ENCODE measurements around the gene MYO1F. TPM values are rescaled to one million over a fixed set of nuclear protein-coding genes. Genes with fewer than 3 reads are reported as not detected.

The MYO1F gene
- total RNA-seq, 2 experiments from 2014 or later: 21.0 to 21.4 TPM

DNA sequence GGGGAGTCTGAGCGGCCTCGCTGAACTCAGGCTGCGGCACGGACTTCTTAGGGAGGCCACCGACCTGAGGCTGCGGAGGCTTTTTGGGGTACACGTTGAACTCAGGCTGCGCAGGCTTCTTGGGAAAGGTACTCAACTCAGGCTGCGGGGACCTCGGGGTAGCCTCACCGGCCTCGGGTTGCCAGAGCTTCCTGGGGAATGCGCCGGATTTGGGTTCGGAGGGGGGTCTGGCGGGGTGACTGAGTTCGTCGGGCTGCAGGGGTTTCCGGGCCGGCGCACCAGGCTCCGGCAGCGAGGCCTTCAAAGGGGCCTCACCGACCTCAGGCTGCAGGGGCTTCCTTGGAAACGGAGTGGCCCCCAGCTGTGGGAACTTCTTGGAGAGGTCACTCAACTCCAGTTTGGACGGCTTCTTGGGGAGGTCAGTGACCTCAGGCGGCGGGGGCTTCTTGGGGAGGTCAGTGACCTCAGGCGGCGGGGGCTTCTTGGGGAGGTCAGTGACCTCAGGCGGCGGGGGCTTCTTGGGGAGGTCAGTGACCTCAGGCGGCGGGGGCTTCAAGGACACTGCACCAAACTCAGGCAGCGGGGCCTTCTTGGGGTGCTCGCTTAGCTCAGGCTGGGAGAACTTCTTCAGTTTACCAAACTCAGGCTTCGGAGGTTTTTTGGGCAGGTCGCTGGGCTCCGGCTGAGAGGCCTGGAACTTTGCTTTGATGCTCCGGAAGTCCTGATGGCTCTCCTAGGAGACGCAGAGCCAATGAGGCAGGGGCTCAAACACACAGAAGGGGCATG, 78.0 kb downstream of the MYO1F start:
- ChIA-PET CTCF (no interaction called here), POLR2A (interaction anchor here (2.2 kb wide), 1 partner anchor 15 kb away, joined by 12 read pairs; the partner anchor contains the start of gene ZNF414)
- Mint-ChIP-seq H3K36me3 (ENCODE audit: low read depth) (no peaks in the 10 kb centered on the region), H3K4me3 (no peak overlapping the region), H3K27me3 (no peaks in the 10 kb centered on the region), H3K9me3 (no peaks in the 10 kb centered on the region), H3K4me1 (ENCODE audit: low read depth) (peaks cover 19% of the 10 kb centered on the region), H3K27ac (no peak overlapping the region)
- TF ChIP-seq, protein P1, sequence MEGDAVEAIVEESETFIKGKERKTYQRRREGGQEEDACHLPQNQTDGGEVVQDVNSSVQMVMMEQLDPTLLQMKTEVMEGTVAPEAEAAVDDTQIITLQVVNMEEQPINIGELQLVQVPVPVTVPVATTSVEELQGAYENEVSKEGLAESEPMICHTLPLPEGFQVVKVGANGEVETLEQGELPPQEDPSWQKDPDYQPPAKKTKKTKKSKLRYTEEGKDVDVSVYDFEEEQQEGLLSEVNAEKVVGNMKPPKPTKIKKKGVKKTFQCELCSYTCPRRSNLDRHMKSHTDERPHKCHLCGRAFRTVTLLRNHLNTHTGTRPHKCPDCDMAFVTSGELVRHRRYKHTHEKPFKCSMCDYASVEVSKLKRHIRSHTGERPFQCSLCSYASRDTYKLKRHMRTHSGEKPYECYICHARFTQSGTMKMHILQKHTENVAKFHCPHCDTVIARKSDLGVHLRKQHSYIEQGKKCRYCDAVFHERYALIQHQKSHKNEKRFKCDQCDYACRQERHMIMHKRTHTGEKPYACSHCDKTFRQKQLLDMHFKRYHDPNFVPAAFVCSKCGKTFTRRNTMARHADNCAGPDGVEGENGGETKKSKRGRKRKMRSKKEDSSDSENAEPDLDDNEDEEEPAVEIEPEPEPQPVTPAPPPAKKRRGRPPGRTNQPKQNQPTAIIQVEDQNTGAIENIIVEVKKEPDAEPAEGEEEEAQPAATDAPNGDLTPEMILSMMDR (IDR thresholded peaks at IDR 0.05): no peak
- ATAC-seq: no peak
- intact Hi-C loops (cut with micrococcal nuclease): no loop called here
- DNase-seq: no peak

- intact Hi-C loops (cut with micrococcal nuclease): no loop called here
- no peaks in the 10 kb centered on the region for H3K27me3 Mint-ChIP-seq
- H3K27ac Mint-ChIP-seq: no peak overlapping the region
- no peaks in the 10 kb centered on the region for H3K9me3 Mint-ChIP-seq
- ATAC-seq (no peak), DNase-seq (no peak)
- H3K4me3 Mint-ChIP-seq: no peak overlapping the region
- POLR2A ChIA-PET: interaction anchor here (1.6 kb wide), 1 partner anchor 15 kb away, joined by 6 read pairs; the partner anchor contains the start of gene ZNF414
- no peaks in the 10 kb centered on the region for H3K36me3 Mint-ChIP-seq (ENCODE audit: low read depth)
- H3K4me1 Mint-ChIP-seq (ENCODE audit: low read depth): peaks cover 25% of the 10 kb centered on the region
- TF ChIP-seq, protein P1 (IDR thresholded peaks at IDR 0.05): no peak
- CTCF ChIA-PET: no interaction called here
Measured at GRCh38 chr19:8498295-8498694, 78.9 kb downstream of the MYO1F start.

DNA sequence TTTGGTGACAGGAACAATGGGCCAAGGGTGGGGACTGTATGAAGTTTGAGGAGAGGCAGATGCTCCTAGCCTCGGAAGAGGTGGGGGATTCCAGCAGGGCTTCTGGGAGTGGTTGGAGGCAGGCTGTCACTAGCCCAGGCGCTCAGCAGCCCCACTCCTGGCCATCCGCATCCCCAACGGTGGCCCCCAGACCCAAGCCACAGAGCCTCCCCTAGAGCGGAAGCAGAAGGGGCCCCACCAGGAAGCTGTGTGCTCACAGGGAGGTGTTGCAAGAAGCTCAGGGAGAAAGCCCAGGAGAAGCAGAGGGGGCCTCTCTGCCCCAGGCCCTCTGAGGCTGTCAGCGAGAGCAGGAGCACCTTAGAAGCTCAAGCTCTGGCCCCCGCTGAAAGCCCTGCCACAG, 83.1 kb downstream of the MYO1F start:
- Mint-ChIP-seq H3K36me3 (ENCODE audit: low read depth) (peaks cover 2% of the 10 kb centered on the region), H3K9me3 (no peaks in the 10 kb centered on the region), H3K4me1 (ENCODE audit: low read depth) (peaks cover 21% of the 10 kb centered on the region), H3K27me3 (no peaks in the 10 kb centered on the region), H3K4me3 (no peak overlapping the region), H3K27ac (peak overlapping the region; percentile 76)
- ChIA-PET CTCF (interaction anchor here (1.2 to 2.5 kb wide), 5 partner anchors 9 to 87 kb away, joined by 3 to 11 read pairs (median 4); partner anchors contain the start of gene MARCHF2), POLR2A (no interaction called here)
- peak; percentile 67 for ATAC-seq
- DNase-seq: peak; percentile 43
- TF ChIP-seq, protein P1 (IDR thresholded peaks at IDR 0.05): no peak
- intact Hi-C loops (cut with micrococcal nuclease): no loop called here

DNA sequence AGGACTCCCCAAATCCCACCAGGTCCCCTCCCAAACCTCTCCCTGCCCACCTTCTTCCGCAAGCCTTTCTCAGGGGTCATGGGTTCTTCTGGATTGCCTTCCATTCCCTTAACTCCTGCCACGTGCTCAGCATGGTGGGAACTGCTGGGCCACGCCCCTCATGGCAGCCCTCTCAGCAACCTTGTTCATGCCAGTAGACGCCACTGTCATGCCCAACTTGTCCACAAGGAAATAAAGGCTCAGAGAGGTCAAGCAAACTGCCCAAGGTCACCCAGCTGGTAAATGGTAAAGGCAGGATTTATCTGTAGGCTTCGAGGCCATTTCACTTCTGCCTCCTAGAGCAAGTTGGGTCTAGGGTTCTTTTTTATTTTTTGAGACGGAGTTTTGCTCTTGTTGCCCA, 85.7 kb downstream of the MYO1F start:
- TF ChIP-seq, protein P1 (IDR thresholded peaks at IDR 0.05): no peak
- ATAC-seq: no peak
- Mint-ChIP-seq H3K9me3 (no peaks in the 10 kb centered on the region), H3K27me3 (no peaks in the 10 kb centered on the region), H3K27ac (no peak overlapping the region), H3K36me3 (ENCODE audit: low read depth) (peaks cover 20% of the 10 kb centered on the region), H3K4me3 (no peak overlapping the region), H3K4me1 (ENCODE audit: low read depth) (peaks cover 40% of the 10 kb centered on the region)
- intact Hi-C loops (cut with micrococcal nuclease): no loop called here
- POLR2A ChIA-PET: no interaction called here
- CTCF ChIA-PET: interaction anchor here (1.5 to 2.6 kb wide), 2 partner anchors 78 to 88 kb away, joined by 3 to 12 read pairs; partner anchors contain the start of gene MARCHF2
- DNase-seq: no peak

DNA sequence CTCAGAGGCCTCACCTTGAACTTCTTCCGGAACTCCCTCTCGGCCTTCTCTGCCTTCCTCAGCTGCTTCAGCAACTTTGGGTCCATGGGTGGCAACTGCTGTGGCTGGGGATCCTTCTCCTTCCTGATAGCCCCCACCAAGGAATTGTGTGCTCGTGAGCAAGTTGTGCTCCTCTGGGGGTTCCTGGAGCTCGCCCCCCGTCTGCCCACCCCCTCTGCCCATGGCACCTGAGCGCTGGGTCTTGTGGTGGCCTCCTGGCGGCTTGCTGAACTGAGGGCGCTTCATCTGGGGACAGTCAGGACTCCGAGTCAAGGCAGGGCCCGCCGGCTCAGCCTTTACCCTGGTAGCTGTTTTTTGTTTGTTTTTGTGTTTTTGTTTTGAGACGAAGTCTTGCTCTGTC, 86.4 kb downstream of the MYO1F start:
- CTCF ChIA-PET: interaction anchor here (1.5 to 2.6 kb wide), 2 partner anchors 78 to 89 kb away, joined by 3 to 12 read pairs; partner anchors contain the start of gene MARCHF2

More for the DNA sequence above, 86.4 kb downstream of the MYO1F start:
- TF ChIP-seq, protein P1 (IDR thresholded peaks at IDR 0.05): no peak
- DNase-seq (no peak), ATAC-seq (no peak)
- POLR2A ChIA-PET: no interaction called here
- no peak overlapping the region for H3K4me3 Mint-ChIP-seq
- intact Hi-C loops (cut with micrococcal nuclease): no loop called here
- H3K9me3 Mint-ChIP-seq: no peaks in the 10 kb centered on the region
- H3K27ac Mint-ChIP-seq: peak overlapping the region; percentile 16
- peaks cover 27% of the 10 kb centered on the region for H3K36me3 Mint-ChIP-seq (ENCODE audit: low read depth)
- no peaks in the 10 kb centered on the region for H3K27me3 Mint-ChIP-seq
- peaks cover 44% of the 10 kb centered on the region for H3K4me1 Mint-ChIP-seq (ENCODE audit: low read depth)

Measured in activated CD8-positive, alpha-beta T cell treated with anti-CD3 and anti-CD28 coated beads for 36 hours (primary cell).